ENCODE results near the gene HIF1A.

The HIF1A gene

DNA sequence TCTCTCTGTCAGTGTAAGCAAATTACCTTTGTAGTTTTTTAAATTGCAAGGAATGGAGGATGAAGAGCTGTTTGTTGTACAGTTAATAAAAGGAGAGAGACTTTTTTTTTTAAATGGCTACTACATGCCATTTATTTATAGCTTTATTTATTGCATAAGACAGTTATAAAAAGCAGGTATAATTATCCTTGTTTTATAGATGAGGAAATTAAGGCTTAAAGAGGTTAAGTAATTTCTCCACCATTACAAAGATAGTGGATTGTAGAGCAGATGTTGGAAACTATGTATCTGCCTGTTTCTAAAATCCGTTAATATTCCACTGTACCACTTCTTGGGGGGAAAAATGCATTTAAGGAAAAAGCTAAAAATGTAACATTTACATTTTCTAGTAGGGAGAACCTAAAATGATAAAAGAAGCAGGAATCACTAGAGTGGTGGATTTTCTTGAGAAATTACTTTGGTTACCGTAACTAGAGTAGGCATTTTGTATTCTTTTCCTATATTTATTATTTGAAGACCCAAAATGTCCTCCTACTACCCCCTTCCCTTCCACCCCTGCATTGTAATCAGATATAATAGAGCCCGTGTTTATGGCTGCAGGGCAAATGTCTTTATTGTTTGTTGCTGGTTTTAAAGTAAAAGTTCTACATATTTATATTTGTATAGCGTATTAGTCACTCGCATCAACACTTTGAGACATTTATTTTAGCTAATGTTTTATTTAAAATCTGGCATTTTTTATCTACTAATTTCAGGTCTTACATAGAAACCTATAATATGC lies 69.2 kb downstream of the HIF1A start:
- no peak for DNase-seq (ENCODE audit: low read depth)
- H3K4me3 ChIP-seq (ENCODE audit: low read depth, low read length): peak overlapping the region; percentile 92

DNA sequence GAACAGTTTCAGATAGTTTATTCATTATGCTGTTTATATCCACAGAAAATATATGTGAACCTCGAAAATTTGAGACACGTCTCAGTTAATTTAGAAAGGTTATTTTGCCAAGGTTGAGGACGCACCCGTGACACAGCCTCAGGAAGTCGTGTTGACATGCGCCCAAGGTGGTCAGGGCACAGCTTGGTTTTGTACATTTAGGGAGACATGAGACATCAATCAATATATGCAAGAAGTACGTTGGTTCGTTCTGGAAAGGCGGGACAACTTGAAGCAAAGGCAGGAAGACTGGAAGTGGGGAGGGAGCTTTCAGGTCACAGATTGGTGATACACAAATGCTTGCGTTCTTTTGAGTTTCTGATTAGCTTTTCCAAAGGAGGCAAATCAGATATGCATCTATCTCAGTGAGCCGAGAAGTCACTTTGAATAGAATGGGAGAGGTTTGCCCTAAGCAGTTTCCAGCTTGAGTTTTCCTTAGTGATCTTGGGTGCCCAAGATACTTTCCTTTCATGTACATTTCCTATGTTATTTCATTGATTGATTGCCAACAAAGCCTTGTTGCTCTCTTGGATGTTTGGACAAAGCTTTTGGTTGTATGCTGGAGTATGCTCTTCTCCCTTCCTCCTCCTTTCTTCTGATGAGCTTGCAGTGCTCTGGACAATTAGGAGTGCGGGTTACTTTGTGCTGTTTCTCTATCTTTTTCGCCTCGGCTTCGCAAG lies 70.1 kb downstream of the HIF1A start:
- peak overlapping the region; percentile 12 for H3K4me3 ChIP-seq (ENCODE audit: low read depth, low read length)

DNA sequence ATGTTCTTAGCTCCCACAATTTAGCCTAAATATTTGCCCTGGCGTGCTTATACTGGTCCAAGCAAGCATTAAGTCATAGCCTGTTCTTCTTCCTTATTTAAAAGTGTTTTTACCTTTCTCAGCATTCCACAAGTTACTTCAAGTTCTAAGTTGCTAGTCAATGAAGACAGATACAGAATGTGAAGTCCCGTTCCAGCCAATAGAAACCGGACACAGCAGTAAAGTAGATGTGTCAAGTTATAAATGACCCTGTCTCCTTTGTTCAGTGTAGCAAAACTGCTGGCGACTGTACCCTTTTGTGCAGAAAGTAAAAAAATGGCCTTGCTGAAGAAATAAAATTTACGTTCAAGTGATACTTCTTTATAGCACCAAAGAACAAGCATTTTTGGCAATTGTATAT lies 70.8 kb downstream of the HIF1A start:
- no peak overlapping the region for H3K4me3 ChIP-seq (ENCODE audit: low read depth, low read length)
- no peak for DNase-seq (ENCODE audit: low read depth)

More for the DNA sequence above, 70.1 kb downstream of the HIF1A start:
- no peak for DNase-seq (ENCODE audit: low read depth)

DNA sequence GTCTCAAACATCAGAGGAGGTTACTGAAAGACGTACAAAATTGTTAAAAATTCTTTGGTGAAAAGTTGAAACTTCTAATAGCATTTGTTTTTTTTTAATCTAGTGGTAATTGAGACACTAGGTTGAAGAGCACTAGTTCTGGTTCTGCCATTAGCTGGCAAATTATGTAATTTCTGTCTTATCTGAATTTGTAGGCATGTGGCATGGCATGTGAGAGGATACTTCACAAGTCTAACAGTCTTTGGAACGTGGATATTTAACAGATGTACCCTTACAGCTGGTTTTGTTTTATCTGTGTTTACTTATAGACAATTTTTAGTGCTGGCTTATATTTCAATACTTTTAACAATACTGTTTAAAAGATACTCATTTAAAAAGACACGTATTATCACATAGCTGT lies 72.9 kb downstream of the HIF1A start:
- DNase-seq (ENCODE audit: low read depth): no peak
- H3K4me3 ChIP-seq (ENCODE audit: low read depth, low read length): no peak overlapping the region

DNA sequence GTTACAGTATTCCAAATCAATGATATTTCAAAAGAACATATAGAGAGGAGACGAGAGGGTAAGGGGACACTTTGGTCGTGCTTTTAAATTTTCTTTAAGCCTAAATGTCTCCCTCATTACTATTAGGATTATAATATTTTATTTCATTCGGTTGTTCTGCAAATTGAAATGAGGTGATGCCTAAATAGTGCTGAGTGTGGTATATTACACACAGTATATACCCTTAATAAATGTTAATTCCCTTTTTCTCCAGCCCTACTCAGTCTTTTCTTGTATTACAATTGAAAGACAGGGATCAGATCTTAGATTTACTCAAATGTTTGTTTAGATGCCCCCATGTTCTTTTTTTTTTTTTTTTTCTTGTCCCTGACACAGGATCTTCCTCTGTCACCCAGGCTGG lies 74.6 kb downstream of the HIF1A start:
- H3K4me3 ChIP-seq (ENCODE audit: low read depth, low read length): no peak overlapping the region
- DNase-seq (ENCODE audit: low read depth): no peak

DNA sequence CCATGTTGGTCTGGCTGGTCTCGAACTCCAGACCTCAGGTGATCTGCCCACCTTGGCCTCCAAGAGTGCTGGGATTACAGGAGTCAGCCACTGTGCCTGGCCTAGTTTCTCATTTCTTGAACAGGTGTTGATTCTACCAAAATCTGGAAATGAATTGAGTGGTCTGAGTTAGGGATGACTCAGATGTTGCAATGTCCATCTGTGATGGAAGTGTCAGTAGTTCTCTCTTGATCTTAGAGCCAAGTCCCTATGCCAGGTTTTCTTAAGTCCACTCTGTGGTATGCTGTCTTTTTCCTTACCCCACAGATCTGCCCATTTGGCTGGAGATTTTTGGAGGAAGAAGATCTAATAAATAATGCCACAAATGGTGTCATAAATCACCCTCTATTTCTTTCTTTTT lies 79.5 kb downstream of the HIF1A start:
- no peak for DNase-seq (ENCODE audit: low read depth)
- H3K4me3 ChIP-seq (ENCODE audit: low read depth, low read length): no peak overlapping the region

DNA sequence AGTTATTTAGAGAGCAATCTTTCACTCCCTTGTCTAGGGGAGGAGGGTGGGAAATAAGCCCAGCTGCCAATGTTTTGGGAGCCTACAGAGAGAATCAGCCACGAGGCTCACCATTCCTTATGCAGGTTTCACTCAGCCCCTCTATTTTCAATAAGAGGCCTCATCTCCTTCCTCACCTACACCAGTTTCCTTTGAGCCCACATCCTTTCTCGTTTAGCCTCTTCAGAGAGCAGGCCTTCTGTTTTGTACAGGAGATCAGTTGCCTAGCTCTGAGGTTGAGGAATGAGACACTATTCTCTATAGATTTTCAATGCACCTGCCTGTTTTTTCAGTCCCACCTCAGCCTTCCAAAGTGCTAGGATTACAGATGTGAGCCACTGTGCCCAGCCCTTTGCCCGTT lies 84.8 kb downstream of the HIF1A start:
- no peak overlapping the region for H3K4me3 ChIP-seq (ENCODE audit: low read depth, low read length)
- DNase-seq (ENCODE audit: low read depth): no peak

DNA sequence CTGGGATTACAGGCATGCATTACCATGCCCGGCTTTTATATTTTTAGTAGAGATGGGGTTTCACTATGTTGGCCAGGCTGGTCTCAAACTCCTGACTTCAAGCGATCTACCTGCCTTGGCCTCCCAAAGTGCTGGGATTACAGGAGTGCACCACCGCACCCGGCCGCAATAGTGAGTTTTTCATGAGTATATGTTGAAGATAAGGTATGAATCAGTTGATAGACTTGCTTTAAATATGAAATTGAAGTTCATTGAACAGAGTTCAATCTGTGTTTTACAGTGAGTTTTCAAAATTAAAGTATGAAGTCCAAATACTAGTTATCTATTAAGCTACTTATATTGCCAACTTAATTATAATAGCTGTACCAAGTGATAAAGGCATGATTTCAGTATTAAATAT lies 102.0 kb downstream of the HIF1A start:
- H3K4me3 ChIP-seq (ENCODE audit: low read depth, low read length): no peak overlapping the region
- DNase-seq (ENCODE audit: low read depth): no peak

All from skeletal muscle cell (primary cell).